Measurements from ENCODE around the gene C4BPB. TPM values are rescaled to one million over a fixed set of nuclear protein-coding genes. Genes with fewer than 3 reads are reported as not detected.

The C4BPB gene
- total and polyA plus RNA-seq, 10 donors: 0.24 to 1.4 (median 0.59) TPM; not detected in 1

DNA sequence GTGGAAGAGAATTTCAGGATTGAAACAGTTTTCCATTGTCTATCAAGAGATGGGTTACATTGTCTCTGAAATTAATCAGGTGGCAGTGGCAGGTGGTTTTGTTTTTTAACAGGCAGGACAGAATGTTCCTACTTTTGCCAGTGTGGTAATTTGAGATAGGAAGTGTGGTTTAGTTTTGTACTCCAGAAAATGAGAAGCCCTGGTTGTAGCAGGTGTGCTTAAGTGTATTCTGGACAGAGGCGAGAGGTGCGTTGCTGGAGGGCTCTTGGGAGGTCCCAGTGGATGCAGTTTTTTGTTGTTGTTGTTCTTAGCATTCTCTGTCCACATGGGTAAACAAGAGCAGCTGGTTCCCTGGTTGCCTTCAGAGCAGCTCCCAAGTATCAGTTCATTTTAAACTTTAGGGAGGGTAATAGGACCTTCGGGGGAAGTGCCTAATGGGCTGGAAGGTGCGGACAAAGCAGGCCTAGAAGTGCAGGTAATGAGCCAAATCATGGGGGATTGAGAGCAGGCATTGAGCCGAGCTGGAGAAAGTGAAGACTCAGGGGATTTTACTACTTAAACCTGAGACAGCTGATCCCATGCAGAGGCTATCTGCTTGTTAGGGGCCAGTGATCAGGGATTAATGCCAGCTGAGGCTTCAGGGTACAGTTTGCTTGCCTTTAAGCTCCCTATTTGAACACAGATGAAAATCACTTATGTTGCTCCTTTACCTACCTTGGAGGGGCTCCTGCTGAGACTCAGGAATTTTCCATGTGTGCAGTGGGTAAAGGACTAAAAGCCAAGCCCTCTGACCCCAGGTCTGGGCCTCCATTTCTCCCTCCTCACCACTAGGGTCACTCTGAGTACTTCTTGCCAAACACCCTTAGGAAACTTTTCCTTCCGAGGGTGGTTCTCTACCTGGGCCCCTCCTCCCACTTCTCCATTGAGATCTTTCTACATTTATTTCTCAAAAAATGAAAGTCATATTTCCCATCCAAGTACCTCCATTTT is 29.5 kb upstream of the C4BPB start:
- no peaks in the 10 kb centered on the region for H3K9me3 ChIP-seq
- peaks cover 0 to 62% (median 22%) of the 10 kb centered on the region in 6 donors for H3K4me1 ChIP-seq
- peak overlapping the region in 1 of 8 donors; percentile 19 for H3K4me3 ChIP-seq
- no peaks in the 10 kb centered on the region for H3K27me3 ChIP-seq (replicated peaks in 1 of 7)
- H3K27ac ChIP-seq: peak overlapping the region in 7 of 8 donors; percentile 1 to 96 (median 75)
- no peak for DNase-seq
- H3K36me3 ChIP-seq: peaks cover 0 to 77% (median 27%) of the 10 kb centered on the region in 6 donors
- 61 to 72% (median 67%) methylated on average over 6 of the region's 6 CpGs for WGBS, 5 donors
- intact Hi-C loops (cut with DNase I; ENCODE audit: low total_unique reads): no loop called here
- TF ChIP-seq POLR2A (IDR thresholded peaks at IDR 0.05) (no peak), POLR2AphosphoS5 (IDR thresholded peaks at IDR 0.05) (no peak)
- TF ChIP-seq, protein P1, sequence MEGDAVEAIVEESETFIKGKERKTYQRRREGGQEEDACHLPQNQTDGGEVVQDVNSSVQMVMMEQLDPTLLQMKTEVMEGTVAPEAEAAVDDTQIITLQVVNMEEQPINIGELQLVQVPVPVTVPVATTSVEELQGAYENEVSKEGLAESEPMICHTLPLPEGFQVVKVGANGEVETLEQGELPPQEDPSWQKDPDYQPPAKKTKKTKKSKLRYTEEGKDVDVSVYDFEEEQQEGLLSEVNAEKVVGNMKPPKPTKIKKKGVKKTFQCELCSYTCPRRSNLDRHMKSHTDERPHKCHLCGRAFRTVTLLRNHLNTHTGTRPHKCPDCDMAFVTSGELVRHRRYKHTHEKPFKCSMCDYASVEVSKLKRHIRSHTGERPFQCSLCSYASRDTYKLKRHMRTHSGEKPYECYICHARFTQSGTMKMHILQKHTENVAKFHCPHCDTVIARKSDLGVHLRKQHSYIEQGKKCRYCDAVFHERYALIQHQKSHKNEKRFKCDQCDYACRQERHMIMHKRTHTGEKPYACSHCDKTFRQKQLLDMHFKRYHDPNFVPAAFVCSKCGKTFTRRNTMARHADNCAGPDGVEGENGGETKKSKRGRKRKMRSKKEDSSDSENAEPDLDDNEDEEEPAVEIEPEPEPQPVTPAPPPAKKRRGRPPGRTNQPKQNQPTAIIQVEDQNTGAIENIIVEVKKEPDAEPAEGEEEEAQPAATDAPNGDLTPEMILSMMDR (IDR thresholded peaks at IDR 0.05 in 8 of 11, conservative IDR thresholded peaks at IDR 0.05 in 3 of 11): peak in 2 of 11 experiments; percentile 31 to 41

DNA sequence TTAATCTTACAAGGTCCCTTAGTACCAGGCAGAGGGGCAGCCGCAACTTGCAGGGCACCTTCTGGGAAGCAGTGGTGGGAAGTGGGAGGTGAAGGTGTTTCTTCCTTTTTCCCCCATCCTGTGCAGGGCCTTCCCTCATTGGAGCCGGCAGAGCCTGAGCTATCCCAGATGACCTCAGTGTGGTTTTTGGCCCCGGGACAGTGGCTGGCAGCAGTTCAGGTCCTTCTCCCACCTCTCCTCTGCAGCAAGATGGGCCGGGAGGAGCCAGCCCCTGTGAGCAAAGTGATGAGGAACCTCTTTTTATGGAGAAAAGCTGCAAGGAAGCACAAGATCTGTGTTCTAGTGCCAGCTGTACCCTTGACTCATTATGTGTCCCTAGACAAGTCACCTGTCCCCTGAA is 28.8 kb upstream of the C4BPB start:
- WGBS, 5 donors: 49 to 78% (median 61%) methylated on average over 4 of the region's 4 CpGs
- H3K4me3 ChIP-seq: peak overlapping the region in 1 of 8 donors; percentile 19
- H3K27ac ChIP-seq: peak overlapping the region in 6 of 8 donors; percentile 44 to 96 (median 80)
- TF ChIP-seq, protein P1 (IDR thresholded peaks at IDR 0.05 in 8 of 11, conservative IDR thresholded peaks at IDR 0.05 in 3 of 11): no peak
- no peak for TF ChIP-seq POLR2A (IDR thresholded peaks at IDR 0.05)
- no peak for TF ChIP-seq POLR2AphosphoS5 (IDR thresholded peaks at IDR 0.05)
- peaks cover 0 to 84% (median 32%) of the 10 kb centered on the region in 6 donors for H3K36me3 ChIP-seq
- intact Hi-C loops (cut with DNase I; ENCODE audit: low total_unique reads): no loop called here
- no peaks in the 10 kb centered on the region for H3K27me3 ChIP-seq (replicated peaks in 1 of 7)
- peaks cover 0 to 55% (median 16%) of the 10 kb centered on the region in 6 donors for H3K4me1 ChIP-seq
- no peak for DNase-seq
- no peaks in the 10 kb centered on the region for H3K9me3 ChIP-seq

DNA sequence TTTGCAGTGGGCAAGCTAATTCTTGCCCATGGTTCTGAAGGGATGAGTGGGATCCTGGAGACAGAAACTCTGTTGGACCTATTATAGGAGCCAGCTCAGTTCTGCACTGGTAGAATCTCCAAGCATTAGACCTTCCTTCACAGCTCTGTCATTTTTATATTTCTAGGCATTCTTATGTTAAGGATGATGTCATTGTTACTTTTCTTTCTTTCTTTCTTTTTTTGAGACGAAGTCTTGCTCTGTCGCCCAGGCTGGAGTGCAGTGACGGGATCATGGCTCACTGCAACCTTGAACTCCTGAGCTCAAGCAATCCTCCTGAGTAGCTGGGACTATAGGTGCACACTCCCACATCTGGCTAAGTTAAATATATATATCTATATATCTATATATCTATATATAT is 28.1 kb upstream of the C4BPB start:
- 59 to 99% (median 77%) methylated on average over 3 of the region's 3 CpGs for WGBS, 5 donors
- no peak for DNase-seq
- Histone ChIP-seq H3K36me3 (peaks cover 0 to 89% (median 35%) of the 10 kb centered on the region in 6 donors), H3K9me3 (no peaks in the 10 kb centered on the region), H3K4me3 (no peak overlapping the region), H3K27me3 (replicated peaks in 1 of 7) (no peaks in the 10 kb centered on the region), H3K4me1 (peaks cover 0 to 48% (median 10%) of the 10 kb centered on the region in 6 donors), H3K27ac (peak overlapping the region in 5 of 8 donors; percentile 58 to 96 (median 85))
- TF ChIP-seq POLR2A (IDR thresholded peaks at IDR 0.05): no peak
- no peak for TF ChIP-seq POLR2AphosphoS5 (IDR thresholded peaks at IDR 0.05)
- TF ChIP-seq, protein P1 (IDR thresholded peaks at IDR 0.05 in 8 of 11, conservative IDR thresholded peaks at IDR 0.05 in 3 of 11): no peak
- intact Hi-C loops (cut with DNase I; ENCODE audit: low total_unique reads): no loop called here

DNA sequence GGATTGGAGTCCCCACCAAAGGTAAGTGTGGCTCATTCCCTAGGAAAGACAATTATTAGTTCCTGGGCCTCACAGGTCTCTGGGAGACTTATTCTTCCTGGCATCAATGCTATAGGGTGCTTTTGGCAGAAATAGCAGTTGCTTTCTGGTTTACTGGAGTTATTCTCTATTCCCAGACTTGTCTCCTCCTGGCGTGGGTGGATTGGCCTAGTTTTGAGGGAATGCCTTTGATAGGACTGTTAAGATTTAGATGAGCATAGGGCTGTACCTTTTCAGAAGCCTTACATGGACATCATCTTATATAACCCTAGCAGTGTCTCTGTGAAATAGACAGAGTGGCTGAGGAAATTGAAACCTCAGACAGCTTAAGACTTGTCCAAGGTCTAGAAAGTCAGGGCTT is 26.6 kb upstream of the C4BPB start:
- TF ChIP-seq, protein P1 (IDR thresholded peaks at IDR 0.05 in 8 of 11, conservative IDR thresholded peaks at IDR 0.05 in 3 of 11): no peak
- TF ChIP-seq POLR2AphosphoS5 (IDR thresholded peaks at IDR 0.05) (no peak), POLR2A (IDR thresholded peaks at IDR 0.05) (no peak)
- H3K27ac ChIP-seq: no peak overlapping the region
- DNase-seq: no peak
- no peaks in the 10 kb centered on the region for H3K9me3 ChIP-seq
- intact Hi-C loops (cut with DNase I; ENCODE audit: low total_unique reads): no loop called here
- no peak overlapping the region for H3K4me3 ChIP-seq
- no peaks in the 10 kb centered on the region for H3K27me3 ChIP-seq (replicated peaks in 1 of 7)
- peaks cover 0 to 34% (median 9%) of the 10 kb centered on the region in 6 donors for H3K4me1 ChIP-seq
- WGBS, 5 donors: 68 to 100% (median 93%) methylated on average over 1 of the region's 1 CpG
- peaks cover 0 to 89% (median 38%) of the 10 kb centered on the region in 6 donors for H3K36me3 ChIP-seq
